Measurements from ENCODE around the gene ERCC2.

The ERCC2 gene

GRCh38 chr19:45352062-45352461, 18.3 kb downstream of the ERCC2 start:
- in situ Hi-C loops (cut with HindIII; ENCODE audit: low sequenced_read_pairs) = no loop called here
- no peak for TF ChIP-seq CTCF (IDR thresholded peaks at IDR 0.05; ENCODE audit: low read depth, low read length, missing control alignments)
- DNase-seq (ENCODE audit: low read depth) = no peak
- H3K4me3 ChIP-seq (ENCODE audit: low read depth, low read length) = no peak overlapping the region

- no peak for TF ChIP-seq CTCF (IDR thresholded peaks at IDR 0.05; ENCODE audit: low read depth, low read length, missing control alignments)
- in situ Hi-C loops (cut with HindIII; ENCODE audit: low sequenced_read_pairs) = no loop called here
- no peak overlapping the region for H3K4me3 ChIP-seq (ENCODE audit: low read depth, low read length)
- no peak for DNase-seq (ENCODE audit: low read depth)
Observed at GRCh38 chr19:45351401-45351952, 18.9 kb downstream of the ERCC2 start.

DNA sequence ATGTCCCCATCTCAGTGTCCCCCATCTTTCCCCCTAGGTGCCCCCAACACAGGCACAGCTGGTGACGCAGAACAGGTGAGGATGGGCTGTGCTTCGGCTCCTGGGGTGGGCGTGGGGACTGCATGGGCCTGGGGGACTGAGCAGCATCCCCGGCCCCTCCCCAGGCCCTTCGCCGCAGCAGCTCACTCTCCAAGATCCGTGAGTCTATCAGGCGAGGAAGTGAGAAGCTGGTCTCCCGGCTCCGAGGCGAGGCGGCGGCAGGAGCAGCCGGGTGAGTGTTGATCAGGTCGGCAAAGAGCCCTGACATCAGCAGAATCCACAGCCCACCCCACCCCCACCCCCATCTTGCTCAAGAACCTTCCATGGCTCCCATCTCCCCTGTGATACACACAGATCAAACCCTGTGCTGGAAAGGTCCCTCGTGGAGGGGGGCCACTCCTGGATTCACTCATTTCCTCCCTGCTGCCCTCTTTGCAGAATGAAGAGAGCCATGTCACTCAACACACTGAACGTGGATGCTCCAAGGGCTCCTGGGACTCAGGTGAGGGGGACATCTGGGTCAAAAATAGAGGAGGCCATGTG, 19.8 kb downstream of the ERCC2 start:
- no peak overlapping the region for H3K4me3 ChIP-seq (ENCODE audit: low read depth, low read length)
- no peak for DNase-seq (ENCODE audit: low read depth)
- in situ Hi-C loops (cut with HindIII; ENCODE audit: low sequenced_read_pairs) = no loop called here
- no peak for TF ChIP-seq CTCF (IDR thresholded peaks at IDR 0.05; ENCODE audit: low read depth, low read length, missing control alignments)

DNA sequence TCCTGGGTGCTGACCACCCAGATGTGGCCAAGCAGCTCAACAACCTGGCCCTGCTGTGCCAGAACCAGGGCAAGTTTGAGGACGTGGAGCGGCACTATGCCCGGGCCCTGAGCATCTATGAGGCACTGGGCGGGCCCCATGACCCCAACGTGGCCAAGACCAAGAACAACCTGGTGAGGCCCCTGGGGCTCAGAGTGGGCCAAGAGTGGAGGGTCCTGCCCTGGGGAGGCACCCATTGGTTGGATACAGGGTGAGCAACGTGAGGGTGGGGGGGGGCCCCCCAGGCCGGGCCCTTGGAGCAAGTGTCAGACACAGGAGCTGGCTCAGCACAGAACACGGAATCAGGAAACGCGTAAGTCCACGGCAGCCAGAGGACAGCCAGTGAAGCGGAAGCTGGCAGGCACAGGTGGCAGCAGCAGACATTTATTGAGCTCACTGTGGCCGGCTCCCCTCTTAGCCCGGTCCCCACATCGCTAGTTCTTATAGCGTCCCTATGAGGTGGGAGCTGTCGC, 20.9 kb downstream of the ERCC2 start:
- DNase-seq (ENCODE audit: low read depth) = no peak
- TF ChIP-seq CTCF (IDR thresholded peaks at IDR 0.05; ENCODE audit: low read depth, low read length, missing control alignments) = no peak
- in situ Hi-C loops (cut with HindIII; ENCODE audit: low sequenced_read_pairs) = no loop called here
- no peak overlapping the region for H3K4me3 ChIP-seq (ENCODE audit: low read depth, low read length)

- TF ChIP-seq CTCF (IDR thresholded peaks at IDR 0.05; ENCODE audit: low read depth, low read length, missing control alignments) = no peak
- H3K4me3 ChIP-seq (ENCODE audit: low read depth, low read length) = no peak overlapping the region
- in situ Hi-C loops (cut with HindIII; ENCODE audit: low sequenced_read_pairs) = no loop called here
- no peak for DNase-seq (ENCODE audit: low read depth)
Observed at GRCh38 chr19:45349126-45349415, 21.3 kb downstream of the ERCC2 start.

GRCh38 chr19:45348367-45349125, 21.8 kb downstream of the ERCC2 start:
- no peak overlapping the region for H3K4me3 ChIP-seq (ENCODE audit: low read depth, low read length)
- DNase-seq (ENCODE audit: low read depth) = no peak
- TF ChIP-seq CTCF (IDR thresholded peaks at IDR 0.05; ENCODE audit: low read depth, low read length, missing control alignments) = no peak
- in situ Hi-C loops (cut with HindIII; ENCODE audit: low sequenced_read_pairs) = no loop called here
